ENCODE results near the gene MAP4K4. TPM values are rescaled to one million over a fixed set of nuclear protein-coding genes. Genes with fewer than 3 reads are reported as not detected.
"Not testable (repeated sequence)": the region's sequence is repeated elsewhere in the genome, so short reads cannot be mapped to it uniquely, and the experiment has no call there.

MAP4K4 gene
- total RNA-seq, 1 donor from 2014 or later = 165 TPM

- no peak for DNase-seq
Observed at GRCh38 chr2:101744832-101745231, 47.3 kb downstream of the MAP4K4 start.

- no peak for DNase-seq
Observed at GRCh38 chr2:101745711-101746694, 48.5 kb downstream of the MAP4K4 start.

GRCh38 chr2:101748000-101748399, 50.5 kb downstream of the MAP4K4 start:
- no peak for DNase-seq

GRCh38 chr2:101748462-101748861, 51.0 kb downstream of the MAP4K4 start:
- DNase-seq = not testable (repeated sequence)

DNA sequence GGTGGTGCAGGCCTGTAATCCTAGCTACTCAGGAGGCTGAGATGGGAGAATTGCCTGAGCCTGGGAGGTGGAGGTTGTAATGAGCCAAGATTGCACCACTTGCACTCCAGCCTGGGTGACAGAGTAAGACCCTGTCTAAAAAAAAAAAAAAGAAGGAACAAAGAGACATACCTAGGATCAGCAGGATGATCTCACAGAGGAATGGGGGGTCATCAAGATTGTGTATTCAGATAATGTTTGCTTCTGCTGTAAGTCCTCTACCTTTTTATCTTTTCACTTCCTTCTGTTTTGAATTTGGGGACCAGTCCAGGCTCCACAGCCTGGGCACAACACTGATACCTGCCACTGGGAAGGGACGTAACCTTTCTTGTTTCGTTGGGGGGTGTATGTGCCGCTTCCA, 53.2 kb downstream of the MAP4K4 start:
- no peak for DNase-seq

GRCh38 chr2:101751276-101751815, 53.8 kb downstream of the MAP4K4 start:
- DNase-seq = no peak

DNA sequence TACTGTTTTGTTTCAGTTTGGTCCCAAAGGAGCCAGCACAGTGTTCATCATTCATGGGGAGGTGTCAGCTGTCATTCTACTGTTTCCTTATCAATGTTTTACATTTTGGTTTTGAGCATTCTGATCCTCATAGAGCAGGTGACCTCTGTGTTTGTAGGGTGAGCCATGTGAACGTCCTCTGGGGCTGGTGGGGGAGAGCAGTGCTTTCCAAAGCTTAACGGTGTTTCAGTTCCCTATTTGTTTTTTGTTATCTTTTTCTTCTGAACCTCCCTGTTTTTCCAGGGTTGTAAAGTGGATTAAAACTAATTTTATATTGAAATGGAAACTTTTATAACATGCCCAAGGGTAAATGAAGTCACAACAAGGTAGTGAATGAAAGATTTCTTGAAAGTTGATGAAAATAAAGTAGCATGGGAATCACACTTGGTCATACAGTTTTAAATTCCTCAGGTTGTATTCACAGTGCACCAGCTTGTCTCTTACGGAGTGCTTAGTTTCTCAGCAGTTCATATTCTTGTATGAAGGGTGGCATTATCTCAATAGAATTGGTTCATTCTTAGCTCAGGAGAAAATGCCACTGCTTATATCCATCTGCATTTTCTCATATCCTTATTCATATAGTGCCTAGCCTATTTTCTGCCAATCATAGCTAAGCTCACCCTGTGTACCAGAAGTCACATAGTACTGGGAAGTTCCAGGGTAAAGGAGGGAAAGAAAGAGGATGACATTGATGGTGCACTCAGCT, 54.5 kb downstream of the MAP4K4 start:
- DNase-seq = no peak

GRCh38 chr2:101752716-101753616, 55.5 kb downstream of the MAP4K4 start:
- DNase-seq = peak; percentile 43

DNA sequence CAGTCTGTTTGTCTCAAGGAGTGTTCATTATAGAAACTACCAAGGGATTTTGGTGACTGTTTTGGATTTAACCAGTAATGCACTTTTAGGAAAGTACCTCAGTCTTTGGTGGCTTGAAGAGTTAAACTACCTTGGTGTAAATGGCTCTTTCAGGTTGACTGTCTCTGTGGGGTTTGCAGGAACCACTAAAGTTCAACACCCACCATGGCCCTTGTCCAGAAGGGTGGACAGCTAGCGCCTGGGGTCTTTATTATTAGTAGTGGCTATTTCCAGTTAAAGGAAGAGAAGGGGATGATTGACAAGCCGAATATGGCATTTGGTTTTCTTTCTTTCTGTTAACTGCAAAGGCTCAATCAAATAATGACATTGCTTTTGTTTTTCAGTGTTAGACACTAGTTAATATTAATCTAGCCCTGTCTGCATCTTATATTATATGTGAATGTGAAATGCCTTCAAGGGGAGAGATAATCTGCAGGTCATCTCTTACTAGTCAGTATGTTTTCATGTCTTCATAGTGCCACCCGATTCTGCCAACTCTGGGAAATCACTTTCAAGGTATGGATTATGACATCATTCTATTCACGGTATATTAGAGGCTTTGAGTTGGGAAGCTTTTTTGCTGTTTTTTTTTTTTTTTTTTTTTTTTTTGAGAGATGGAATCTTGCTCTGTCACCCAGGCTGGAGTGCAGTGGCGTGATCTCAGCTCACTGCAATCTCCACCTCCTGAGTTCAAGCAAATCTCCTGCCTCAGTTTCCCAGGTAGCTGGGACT, 56.4 kb downstream of the MAP4K4 start:
- no peak for DNase-seq

- no peak for DNase-seq
Observed at GRCh38 chr2:101754618-101755017, 57.1 kb downstream of the MAP4K4 start.

- no peak for DNase-seq
Observed at GRCh38 chr2:101756266-101756665, 58.8 kb downstream of the MAP4K4 start.

DNA sequence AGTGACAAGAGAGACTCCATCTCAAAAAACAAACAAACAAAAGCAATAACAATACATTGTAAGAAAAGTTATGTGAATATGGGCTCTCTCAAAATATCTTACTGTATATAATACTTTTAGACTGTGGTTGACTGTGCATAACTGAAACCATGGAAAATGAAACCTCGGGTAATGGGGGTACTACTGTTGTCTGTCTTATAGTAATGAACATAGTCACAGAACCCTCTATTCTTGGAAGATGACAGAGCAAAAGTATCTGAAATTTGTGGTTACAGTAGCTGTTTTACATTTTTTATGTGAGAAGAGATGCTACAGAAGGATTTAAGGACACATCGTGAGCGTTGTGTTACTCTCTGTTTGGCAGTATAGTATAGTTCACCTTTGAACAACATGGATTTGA, 60.5 kb downstream of the MAP4K4 start:
- no peak for DNase-seq

- DNase-seq = no peak
Observed at GRCh38 chr2:101759162-101759561, 61.7 kb downstream of the MAP4K4 start.

GRCh38 chr2:101762451-101763171, 65.1 kb downstream of the MAP4K4 start:
- DNase-seq = no peak

DNA sequence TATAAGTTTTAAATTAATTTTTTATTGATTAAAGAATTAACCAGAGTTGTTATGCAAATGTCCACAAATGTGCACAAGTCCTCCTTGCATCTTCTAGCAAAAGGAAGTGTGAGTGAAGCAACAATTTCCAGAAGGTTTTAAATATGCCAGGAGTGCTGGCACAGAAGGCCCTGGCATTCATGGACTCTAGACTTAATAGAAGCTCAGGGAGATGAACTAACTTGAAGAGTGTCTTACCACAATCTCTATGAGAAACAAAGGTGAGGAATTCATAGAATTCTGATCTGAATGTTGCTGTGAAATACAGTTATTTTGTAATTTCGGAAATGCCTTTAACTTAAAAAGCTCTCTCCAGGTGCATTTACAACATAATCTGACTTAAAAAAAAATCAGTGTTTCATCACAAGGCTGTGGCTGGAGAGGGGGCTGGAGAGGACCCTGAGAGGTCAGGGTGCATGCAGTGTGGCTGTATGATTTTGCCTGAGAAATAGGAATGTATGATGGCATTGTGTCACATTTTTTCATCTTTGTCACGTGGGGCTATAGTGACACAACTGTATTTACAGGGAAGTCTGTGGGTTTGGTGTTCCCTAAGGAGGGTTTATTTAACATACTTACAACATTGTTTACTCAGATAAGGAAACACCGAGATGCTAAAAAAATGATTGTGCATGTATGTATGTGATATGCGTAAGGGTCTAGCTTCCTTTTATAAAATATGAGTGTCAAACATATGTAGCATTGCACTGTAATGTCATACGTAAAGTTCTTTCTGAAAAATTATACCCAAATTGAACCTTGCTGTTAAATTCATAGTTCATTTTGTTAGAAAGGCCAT, 66.2 kb downstream of the MAP4K4 start:
- no peak for DNase-seq

- DNase-seq = no peak
Observed at GRCh38 chr2:101766337-101766736, 68.8 kb downstream of the MAP4K4 start.

GRCh38 chr2:101766871-101767739, 69.6 kb downstream of the MAP4K4 start:
- DNase-seq = no peak

GRCh38 chr2:101768556-101769220, 71.2 kb downstream of the MAP4K4 start:
- no peak for DNase-seq
